Head of caudate nucleus (tissue), 42 donors: Measurements from ENCODE around the gene MYH6.

Source experiments
- DNase-seq, 42 donors: peaks; one replicate each; pipeline versions ENCODE4 v3.0.0 to v3.0.0-alpha.2; 2020 to 2021; ENCODE audit warnings: mixed read lengths in 7 of 42
- intact Hi-C: fragments of 100-400 bp; cut with DNase I; formaldehyde crosslinking; loops from one replicate; pipeline ENCODE4 v1.15.0; 2022

MYH6 gene

DNA sequence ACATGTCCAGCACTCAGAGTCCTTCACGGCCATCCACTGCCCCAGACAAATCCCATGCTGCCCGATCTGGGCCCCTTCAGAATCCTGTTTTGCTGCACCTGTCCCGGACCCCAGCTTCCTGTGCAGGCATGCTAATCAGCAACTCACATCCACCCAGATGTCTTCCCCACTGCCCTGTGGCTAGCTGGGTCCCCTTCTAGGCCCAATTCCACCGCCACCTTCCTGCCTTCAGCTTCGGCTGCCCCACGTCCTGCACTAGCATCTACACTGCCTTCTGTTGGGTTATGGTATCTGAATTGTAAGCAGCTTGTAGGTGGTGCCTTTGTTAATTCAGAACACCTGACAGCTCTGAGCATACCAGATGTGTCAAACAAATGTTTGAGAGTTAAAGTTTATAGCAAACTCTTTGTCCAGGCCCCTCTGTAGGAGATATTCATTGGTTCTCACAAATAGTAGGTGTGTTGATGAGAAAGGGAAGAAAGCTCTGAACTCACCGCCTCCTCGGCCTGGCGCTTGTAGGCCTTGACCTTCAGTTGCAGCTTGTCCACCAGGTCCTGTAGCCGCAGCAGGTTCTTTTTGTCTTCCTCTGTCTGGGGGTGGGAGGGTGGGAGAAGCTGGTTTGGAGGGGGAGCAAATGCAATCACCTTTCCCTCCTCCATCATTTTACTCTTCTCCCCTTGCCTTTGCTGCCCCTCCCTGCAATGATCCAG is 25.2 kb downstream of the MYH6 start:
- intact Hi-C loops = no loop called here
- no peak for DNase-seq

DNA sequence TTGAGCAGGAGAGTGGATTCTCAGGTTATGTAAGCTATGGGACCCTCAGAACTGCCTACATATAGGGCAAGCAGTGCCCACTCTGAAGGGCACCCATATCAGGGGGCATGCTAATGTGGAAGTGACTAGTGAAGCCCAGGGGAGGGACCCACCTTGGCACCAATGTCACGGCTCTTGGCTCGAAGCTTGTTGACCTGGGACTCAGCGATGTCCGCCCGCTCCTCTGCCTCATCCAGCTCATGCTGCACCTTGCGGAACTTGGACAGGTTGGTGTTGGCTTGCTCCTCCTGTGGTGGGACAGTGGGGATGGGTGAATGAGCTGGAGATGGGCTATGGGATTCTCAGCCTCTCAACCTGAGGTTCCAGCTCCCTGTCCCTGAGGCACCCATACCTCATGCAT is 25.8 kb downstream of the MYH6 start:
- intact Hi-C loops = no loop called here
- no peak for DNase-seq

DNA sequence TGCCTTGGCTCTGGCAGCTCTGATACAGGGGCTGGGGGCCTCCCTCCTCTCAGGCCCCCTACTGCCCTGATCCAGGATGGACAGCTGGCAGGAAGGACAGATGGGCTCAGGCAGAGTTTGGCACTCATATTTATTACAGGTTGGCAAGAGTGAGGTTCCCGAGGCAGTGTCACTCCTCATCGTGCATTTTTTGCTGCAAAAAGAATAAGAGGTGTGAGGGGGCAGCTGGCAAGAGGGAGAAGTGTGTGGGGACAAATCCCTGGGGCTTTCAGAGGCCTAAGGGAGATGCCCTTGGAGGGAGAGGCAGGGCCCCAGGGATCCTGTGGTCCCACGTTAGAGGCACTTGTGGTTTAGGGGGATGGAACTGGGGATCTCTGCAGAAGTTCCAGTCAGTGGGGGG is 26.2 kb downstream of the MYH6 start:
- no peak for DNase-seq

DNA sequence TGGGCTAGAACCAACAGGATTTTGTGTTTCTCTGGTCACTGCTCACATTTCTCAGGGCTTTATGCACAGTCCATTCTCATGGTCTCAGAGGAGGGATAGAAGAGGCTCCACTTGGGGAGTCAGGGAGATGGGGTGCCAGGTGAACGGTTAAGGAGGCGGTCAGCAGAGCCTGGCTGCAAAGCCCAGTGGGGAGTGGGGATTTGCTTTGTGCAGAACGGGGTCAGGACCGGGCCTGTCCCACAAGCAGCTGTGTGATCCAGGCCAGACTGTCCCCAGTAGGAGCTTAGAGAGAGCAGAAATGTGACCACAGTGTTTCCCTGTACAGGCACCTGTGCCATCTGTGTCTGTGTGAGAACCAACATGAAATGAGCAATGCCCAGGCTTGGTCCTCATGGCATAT is 27.1 kb downstream of the MYH6 start:
- intact Hi-C loops = loop anchor here (2.0 kb wide), 1 partner anchor 52 kb away; no protein-coding TSS in a partner anchor
- DNase-seq = no peak

More for the DNA sequence above, 26.2 kb downstream of the MYH6 start:
- intact Hi-C loops = loop anchor here (2.0 kb wide), 1 partner anchor 53 kb away; no protein-coding TSS in a partner anchor

DNA sequence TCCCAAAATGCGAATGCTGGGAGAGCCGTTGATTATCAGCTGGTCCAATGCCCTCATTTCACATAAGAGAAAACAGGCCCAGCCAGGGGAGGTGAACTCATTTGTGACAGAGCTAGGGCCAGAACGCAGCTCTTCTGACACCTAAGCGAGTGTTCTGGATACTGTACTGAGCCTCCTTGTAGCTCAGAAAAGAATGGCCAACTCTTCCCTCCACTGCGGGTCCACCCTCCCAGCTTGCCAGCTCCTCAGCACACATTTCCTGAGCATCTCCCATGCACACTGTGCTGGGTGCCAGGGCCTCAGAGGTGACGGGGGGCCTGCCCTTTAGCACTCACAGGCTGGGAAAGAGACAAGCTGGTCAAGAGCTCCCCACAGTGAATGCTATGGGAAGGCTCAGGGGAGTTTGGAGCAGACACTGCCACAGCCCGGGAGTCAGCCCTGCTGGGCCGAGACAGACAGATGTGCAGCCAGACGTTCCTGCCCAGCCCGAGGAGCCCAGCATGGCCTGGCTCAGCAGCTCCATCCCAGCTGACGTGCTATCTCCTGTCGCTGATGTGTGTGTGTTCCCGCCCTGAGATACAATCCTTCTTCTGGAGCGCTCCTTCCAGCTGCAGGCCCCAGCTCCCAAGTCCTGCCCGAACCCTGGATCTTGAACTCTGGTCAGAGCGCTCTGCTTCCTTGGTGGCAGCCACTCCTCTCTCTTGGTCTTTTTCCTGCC is 27.7 kb downstream of the MYH6 start:
- intact Hi-C loops = loop anchor here (2.0 kb wide), 1 partner anchor 52 kb away; no protein-coding TSS in a partner anchor
- DNase-seq = peak in 23 of 42 donors; percentile 10 to 75 (median 45)

DNA sequence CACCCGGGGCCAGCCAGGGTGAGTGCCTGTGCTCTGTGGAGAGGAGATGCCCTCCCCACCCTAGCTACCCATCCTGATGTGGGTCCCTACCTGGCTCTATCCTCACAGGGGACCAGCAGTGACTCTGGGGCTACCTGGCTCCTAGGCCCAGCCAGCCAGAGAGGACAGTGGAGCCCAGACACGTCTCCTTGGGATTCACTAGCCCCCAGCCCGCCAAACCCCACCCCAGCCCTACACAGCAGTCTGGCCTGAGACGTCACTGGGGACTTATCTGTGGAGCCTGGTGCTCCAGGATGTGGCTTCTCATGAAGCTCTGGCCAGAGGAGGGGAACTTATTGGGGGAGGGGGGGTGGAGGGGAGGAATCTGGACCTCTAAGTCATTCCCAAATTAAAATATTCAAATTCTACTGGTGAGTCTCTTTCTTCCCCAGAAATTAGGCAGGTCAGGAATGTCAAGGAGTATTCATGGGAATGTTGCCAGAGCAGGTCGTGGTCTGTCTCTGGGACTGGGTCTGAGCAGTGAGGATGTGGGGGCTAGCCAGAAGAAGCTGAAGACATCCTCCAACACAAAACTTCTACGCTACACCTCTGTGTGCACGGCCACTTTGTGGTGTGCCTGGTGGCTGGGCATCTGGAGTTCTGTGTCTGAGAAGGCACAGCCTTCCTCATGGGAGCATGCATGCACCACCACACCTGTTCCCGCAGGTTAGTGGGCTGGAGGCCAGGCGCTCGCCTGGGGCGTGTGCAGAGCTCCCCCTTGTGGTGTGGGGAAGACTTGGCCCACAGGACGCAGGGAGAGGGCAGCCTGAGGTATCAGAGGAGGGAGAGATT is 28.5 kb downstream of the MYH6 start:
- peak in 35 of 42 donors; percentile 8 to 85 (median 60) for DNase-seq
- intact Hi-C loops = loop anchor here (2.0 kb wide), 1 partner anchor 51 kb away; no protein-coding TSS in a partner anchor

DNA sequence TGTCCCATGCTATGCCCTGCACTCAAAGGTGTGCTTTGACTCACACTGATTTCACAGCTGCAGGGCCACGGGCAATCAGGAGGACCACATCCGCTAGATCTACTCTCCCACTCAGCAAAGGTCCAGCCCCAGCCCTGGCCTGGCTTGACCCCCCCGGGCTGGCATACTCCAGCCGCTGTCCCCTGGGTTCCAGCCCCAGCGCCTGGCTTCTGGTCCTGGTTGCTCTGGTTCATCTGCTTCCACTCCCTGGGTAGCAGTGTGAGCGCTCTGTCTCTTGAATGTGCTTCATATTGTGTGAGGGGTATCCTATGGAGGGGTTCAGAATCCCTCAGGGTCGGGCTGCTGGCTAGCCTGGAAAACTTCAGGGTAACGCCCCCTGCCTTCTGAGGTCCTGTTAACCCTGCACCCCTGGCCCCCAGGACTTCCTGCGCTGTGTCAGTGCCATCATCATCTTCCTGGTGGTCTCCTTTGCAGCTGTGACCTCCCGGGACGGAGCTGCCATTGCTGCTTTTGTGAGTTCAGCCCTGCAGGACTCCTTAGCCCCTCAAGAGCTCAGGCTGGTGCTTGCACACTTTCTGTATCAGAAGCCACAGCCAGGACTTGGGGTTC is 29.4 kb downstream of the MYH6 start:
- peak in 8 of 42 donors; percentile 9 to 49 (median 32) for DNase-seq
- intact Hi-C loops = no loop called here

DNA sequence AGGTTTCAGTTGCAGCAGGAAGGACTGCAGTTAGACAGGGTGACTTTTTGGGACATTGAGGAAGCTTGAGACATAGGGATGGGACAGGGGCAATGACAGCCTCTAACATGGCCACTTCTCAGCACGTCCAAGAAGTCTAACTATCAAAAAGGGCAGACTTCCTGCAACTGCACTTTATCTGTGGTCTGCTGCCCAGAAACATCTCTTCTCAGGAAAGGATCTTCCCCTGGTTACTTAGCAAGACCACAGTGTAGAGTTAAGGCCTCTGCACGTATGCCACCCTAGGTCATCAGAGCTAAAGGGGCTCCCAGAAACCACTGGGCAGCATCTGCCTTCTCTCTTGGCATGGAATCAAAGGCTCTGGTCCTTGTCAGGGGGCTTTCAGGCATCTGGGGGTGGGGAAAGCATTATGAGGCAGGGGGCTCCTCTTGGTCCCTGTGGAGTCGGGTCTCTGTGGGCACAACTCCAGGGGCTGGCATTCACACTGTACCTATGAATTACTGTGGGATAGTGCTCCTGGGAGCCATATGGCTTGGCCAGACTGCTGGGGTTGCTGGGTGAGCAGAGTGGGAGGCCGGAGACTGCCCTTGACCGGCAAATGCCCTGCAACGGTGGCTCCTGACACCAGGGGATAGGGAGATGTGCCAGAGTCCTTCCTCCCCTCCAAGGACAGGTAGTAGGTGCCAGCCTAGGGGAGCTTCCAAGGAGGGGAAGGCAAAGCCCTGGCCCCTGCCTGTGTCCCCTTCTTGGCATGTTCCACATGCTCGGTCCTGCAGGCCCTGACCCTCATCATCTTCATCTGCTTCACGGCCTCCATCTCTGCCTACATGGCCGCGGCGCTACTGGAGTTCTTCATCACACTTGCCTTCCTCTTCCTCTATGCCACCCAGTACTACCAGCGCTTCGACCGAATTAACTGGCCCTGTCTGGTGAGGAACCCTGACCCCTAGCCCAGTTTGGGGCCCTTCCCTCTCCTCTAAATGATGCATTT is 30.2 kb downstream of the MYH6 start:
- intact Hi-C loops = no loop called here
- DNase-seq = peak in 2 of 42 donors; percentile 24 to 48

DNA sequence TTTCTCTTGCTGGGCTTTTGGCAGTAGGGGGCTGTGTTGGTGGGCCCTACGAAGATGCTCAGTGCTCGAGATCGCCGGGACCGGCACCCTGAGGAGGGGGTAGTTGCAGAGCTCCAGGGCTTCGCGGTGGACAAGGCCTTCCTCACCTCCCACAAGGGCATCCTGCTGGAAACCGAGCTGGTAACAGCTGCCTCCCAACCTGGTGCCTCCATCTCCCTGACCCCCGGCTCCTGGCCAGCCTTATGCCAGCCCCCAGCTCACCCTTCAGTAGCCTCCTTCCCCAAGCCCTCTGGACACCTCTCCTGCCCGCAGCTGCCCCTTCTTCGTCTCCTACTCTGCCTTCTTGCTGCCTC is 30.9 kb downstream of the MYH6 start:
- DNase-seq = peak in 2 of 42 donors; percentile 25 to 47
- intact Hi-C loops = no loop called here

DNA sequence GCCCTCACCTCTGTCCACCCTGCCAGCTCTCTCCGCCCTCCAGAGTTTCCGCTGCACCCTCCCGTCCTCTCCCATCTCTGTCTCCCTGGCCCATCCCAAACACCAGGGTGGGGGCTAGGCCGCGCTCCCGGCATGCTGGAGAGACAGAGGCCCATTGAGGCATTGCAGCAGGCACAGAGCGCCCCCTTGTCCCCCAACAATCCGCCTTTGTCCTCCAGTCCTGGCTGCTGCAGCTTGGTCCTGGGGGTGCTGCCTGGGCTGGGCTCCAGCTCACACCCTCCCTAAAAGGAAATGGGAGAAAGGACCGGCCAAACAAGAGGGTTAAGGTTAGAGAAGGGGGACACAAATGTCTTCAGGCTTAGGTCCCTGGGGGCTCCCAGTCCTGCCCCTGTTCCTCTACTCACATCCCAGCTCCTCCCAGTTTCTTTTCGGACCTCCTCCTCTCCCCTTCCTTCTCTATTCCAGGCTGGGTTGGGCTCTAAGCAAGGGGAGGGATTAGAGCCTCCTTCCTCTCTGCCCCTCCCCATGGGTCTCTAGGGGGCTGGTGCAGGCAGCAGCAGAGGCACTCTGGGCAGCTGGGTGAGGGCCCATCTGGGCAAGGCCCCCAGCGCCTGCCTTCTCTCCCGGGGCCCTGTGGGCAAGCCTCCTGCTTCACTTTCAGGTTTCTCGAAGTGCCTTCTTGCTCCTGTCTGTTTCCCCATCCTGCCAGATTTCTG is 31.4 kb downstream of the MYH6 start, which contains the start of gene CMTM5:
Gene CMTM5 (plus strand): TSS at position 565 of the 716 bp plus-strand sequence. CDS start 206 bp downstream, outside the sequence.
- intact Hi-C loops = no loop called here
- peak; percentile 89 to 99 (median 96) for DNase-seq

DNA sequence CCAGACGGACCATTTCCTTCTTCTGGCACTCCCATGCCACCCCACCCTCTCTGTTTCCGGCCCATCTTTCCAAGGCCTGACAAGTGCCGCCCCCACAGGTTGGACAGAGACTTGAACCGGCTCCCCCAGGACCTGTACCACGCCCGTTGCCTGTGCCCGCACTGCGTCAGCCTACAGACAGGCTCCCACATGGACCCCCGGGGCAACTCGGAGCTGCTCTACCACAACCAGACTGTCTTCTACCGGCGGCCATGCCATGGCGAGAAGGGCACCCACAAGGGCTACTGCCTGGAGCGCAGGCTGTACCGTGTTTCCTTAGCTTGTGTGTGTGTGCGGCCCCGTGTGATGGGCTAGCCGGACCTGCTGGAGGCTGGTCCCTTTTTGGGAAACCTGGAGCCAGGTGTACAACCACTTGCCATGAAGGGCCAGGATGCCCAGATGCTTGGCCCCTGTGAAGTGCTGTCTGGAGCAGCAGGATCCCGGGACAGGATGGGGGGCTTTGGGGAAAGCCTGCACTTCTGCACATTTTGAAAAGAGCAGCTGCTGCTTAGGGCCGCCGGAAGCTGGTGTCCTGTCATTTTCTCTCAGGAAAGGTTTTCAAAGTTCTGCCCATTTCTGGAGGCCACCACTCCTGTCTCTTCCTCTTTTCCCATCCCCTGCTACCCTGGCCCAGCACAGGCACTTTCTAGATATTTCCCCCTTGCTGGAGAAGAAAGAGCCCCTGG is 32.4 kb downstream of the MYH6 start:
- peak in 2 of 42 donors; percentile 31 to 50 for DNase-seq
- intact Hi-C loops = no loop called here

DNA sequence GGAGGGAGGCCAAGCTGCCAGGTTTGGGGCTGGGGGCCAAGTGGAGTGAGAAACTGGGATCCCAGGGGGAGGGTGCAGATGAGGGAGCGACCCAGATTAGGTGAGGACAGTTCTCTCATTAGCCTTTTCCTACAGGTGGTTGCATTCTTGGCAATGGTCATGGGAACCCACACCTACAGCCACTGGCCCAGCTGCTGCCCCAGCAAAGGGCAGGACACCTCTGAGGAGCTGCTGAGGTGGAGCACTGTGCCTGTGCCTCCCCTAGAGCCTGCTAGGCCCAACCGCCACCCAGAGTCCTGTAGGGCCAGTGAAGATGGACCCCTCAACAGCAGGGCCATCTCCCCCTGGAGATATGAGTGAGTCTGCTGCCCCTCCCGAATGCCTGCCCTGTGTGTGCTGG is 35.0 kb downstream of the MYH6 start:
- no peak for DNase-seq
- intact Hi-C loops = no loop called here

DNA sequence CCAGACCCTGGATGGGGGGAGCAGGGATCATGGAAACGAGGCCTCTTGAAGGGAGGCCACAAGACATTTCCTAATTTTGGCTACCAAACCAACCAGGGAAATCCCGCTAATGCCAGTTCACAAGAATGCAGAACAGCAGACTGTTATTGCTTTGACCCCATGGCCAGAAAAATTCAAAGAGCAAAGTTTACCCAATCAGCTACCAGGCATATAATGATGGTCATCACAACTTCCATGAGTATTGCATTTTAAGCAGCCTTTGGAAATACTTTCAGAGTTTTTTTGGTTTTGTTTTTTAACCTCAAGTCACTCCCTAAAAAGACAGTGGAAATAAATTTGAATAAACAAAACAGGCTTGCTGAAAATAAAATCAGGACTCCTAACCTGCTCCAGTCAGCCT is 35.6 kb downstream of the MYH6 start, which contains the start of gene IL25:
Gene IL25 (plus strand): TSS at position 301 of the 400 bp plus-strand sequence.
- intact Hi-C loops = no loop called here
- no peak for DNase-seq

DNA sequence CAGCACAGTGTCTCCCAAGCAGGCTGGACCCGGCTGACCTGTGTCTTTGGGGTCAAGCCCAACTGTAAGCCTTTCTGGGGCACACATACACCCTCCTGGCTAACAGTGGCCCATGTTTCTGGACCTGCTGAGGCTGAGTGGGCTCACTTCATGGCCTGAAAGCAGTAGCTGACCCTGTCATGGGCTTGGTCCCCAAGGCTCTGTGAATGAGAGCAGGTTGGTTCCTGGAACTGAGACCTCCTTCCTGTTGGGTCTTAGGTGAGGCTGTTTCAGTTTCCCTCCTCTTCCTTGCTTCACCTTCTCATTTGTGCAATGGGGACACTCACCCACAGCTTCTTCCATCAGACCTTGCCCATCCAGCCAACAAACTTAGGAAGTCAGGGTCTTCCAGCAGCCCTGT is 36.2 kb downstream of the MYH6 start:
- no peak for DNase-seq
- intact Hi-C loops = no loop called here

DNA sequence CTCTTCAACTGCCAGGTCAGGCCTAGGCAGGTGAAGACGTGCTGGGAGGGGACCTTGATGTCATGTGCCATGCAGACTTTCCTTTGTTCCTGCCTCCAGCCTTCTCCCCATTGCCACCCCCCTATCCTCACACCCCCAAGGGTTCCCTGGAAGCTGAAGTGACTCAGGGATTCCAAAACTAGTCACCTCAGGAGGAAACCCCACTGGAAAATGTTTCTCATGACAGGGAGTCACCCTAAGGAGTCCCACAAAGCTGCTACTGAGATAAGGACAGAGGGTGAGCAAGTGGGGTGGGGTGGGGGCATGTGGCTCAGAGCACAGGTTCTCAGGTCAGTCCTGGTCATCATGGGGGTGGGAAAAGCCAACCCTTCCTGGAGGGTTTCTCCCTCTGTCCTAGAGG is 37.9 kb downstream of the MYH6 start:
- intact Hi-C loops = no loop called here
- no peak for DNase-seq

DNA sequence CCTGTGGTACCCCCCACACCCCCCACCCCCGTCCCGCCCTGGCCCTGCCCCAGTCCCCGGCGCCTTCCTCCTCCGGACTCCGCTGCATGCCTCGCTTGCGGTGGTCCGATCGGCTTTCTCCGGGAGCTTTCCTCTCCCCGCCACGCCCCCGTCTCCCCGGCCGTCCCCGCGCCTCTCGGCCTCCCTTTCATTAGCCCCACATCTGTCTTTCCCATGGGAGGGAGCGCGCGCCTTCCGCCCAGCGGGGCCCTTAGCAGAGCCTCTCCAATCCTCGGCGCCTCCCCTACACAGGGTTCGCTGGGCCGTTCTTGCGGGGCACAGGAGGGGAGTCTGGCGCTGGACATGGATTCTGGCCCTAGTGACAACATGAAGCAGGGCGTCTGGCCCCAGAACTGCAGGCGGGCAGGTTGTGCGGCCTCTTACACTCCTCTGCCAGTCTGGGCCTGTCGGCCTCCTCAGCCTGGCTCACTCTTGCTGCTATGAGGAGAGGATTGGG is 41.6 kb downstream of the MYH6 start:
- intact Hi-C loops = no loop called here
- DNase-seq = peak; percentile 57 to 92 (median 79)
